K562 (cell line): Measurements from ENCODE around the gene ZNF620. TPM values are rescaled to one million over a fixed set of nuclear protein-coding genes. Genes with fewer than 3 reads are reported as not detected.

Experiments
- CHD1 ChIP-seq: fragments of 200-600 bp; sonication (generic); IDR thresholded peaks from one replicate; pipeline ENCODE4 v1.6.1; 2012; ENCODE audit warnings: mild to moderate bottlenecking, moderate library complexity, low read length, inconsistent platforms
- FOSL1 ChIP-seq: fragments of 200-800 bp; sonication (Bioruptor generic); conservative IDR thresholded peaks from 2 replicates; pipeline ENCODE4 v1.6.1; 2016; ENCODE audit warnings: missing genetic modification characterization, missing compliant biosample characterization
- FOXK2 ChIP-seq, 2 experiments: fragments of 450-650 bp; IDR thresholded peaks in 1 of 2; conservative IDR thresholded peaks in 1 of 2; 2 replicates each; pipeline ENCODE4 v1.6.1; 2016; ENCODE audit warnings: low read depth in 2 of 2, mild to moderate bottlenecking in 1 of 2
- KAT7 ChIP-seq: sonication (generic); formaldehyde crosslinking; IDR thresholded peaks from 2 replicates; pipeline ENCODE4 v1.8.0; 2022; ENCODE audit warnings: missing genetic modification reagents, mild to moderate bottlenecking, borderline replicate concordance
- KLF13 ChIP-seq: fragments of 450-650 bp; IDR thresholded peaks from 2 replicates; pipeline ENCODE4 v1.6.1; 2016; ENCODE audit warnings: missing genetic modification characterization, low read depth, mild to moderate bottlenecking, missing compliant biosample characterization, moderate library complexity, borderline replicate concordance
- MYC ChIP-seq, 2 experiments: fragments of 250-450 bp in 1 of 2; sonication (Bioruptor Pico) in 1 of 2; IDR thresholded peaks; 2 replicates each; pipeline versions ENCODE4 v1.5.1 to v1.6.1; 2012 to 2021; ENCODE audit warnings: low read depth in 2 of 2, borderline replicate concordance in 1 of 2, improper control_type of control experiment in 1 of 2, low read length in 1 of 2, mild to moderate bottlenecking in 1 of 2, moderate library complexity in 1 of 2
- NBN ChIP-seq: fragments of 450-650 bp; IDR thresholded peaks from 2 replicates; pipeline ENCODE4 v1.6.1; 2016; ENCODE audit warnings: low read depth, mild to moderate bottlenecking
- NCOA6 ChIP-seq: fragments of 450-650 bp; IDR thresholded peaks from 2 replicates; pipeline ENCODE4 v1.6.1; 2017; ENCODE audit warnings: mild to moderate bottlenecking
- POLR2B ChIP-seq: fragments of 450-650 bp; IDR thresholded peaks from 2 replicates; pipeline ENCODE4 v1.6.1; 2018; ENCODE audit warnings: low read depth; ENCODE audit not compliant: partially characterized antibody
- SMAD4 ChIP-seq: fragments of 250-450 bp; sonication (Bioruptor Pico); conservative IDR thresholded peaks from 2 replicates; pipeline ENCODE4 v1.8.0; 2021; ENCODE audit warnings: inconsistent platforms, mild to moderate bottlenecking, moderate library complexity
- ZKSCAN3 ChIP-seq: fragments of 250-450 bp; sonication (Bioruptor Pico); IDR thresholded peaks from 2 replicates; pipeline ENCODE4 v1.4.0; 2020
- ZNF232 ChIP-seq: sonication (generic); formaldehyde crosslinking; IDR thresholded peaks from 2 replicates; pipeline ENCODE4 v1.8.0; 2022; ENCODE audit warnings: mild to moderate bottlenecking, missing genetic modification reagents
- ZNF263 ChIP-seq: sonication (generic); formaldehyde crosslinking; IDR thresholded peaks from 2 replicates; pipeline ENCODE4 v1.8.0; 2022; ENCODE audit warnings: mild to moderate bottlenecking, missing genetic modification reagents, borderline replicate concordance
- ZNF551 ChIP-seq: fragments of 250-450 bp; sonication (Bioruptor Pico); IDR thresholded peaks from 2 replicates; pipeline ENCODE4 v1.5.0; 2021; ENCODE audit warnings: mild to moderate bottlenecking, moderate library complexity
- ZNF57 ChIP-seq: fragments of 450-650 bp; formaldehyde crosslinking; IDR thresholded peaks from 2 replicates; pipeline ENCODE4 v1.4.0; 2020; ENCODE audit warnings: mild to moderate bottlenecking, moderate library complexity
- ZSCAN32 ChIP-seq: fragments of 450-650 bp; formaldehyde crosslinking; IDR thresholded peaks from 2 replicates; pipeline ENCODE4 v1.4.0; 2020; ENCODE audit warnings: mild to moderate bottlenecking, moderate library complexity
- polyA plus RNA-seq, 8 experiments: library from polyadenylated mRNA; depleted of rRNA in 4 of 8; stranded (reverse) in 5 of 8; unstranded in 3 of 8; fragments of >200 nt; fragmentation: Nextera tagmentation in 2 of 8; fragmentation: Illumina TruSeq in 1 of 8; extraction: Ambion mirVana in 2 of 8; extraction: Trizol in 1 of 8; gene quantifications; 2 replicates each; pipeline versions ENCODE4 v1.2.1 to v1.2.3, GENCODE V29; 2011 to 2014; ENCODE audit warnings: inconsistent platforms in 1 of 8, missing spikeins in 1 of 8
- total RNA-seq, 7 experiments: library from RNA; depleted of rRNA in 6 of 7; stranded (reverse); fragments of >200 nt in 6 of 7; fragmentation: Illumina TruSeq in 2 of 7; extraction: Trizol in 2 of 7; gene quantifications; 2 replicates each; pipeline versions ENCODE4 v1.2.1 to v1.2.3, GENCODE V29; 2011 to 2021; ENCODE audit warnings: low replicate concordance in 1 of 7
- TF ChIP-seq, protein P1 (sequence below): fragments of 250-450 bp; sonication (Bioruptor Pico); IDR thresholded peaks from 2 replicates; pipeline ENCODE4 v1.5.0; 2020; ENCODE audit warnings: mild to moderate bottlenecking
- TF ChIP-seq, protein P2 (sequence below): fragments of 250-450 bp; sonication (Bioruptor Pico); IDR thresholded peaks from 2 replicates; pipeline ENCODE4 v1.4.0; 2020; ENCODE audit warnings: borderline replicate concordance
- TF ChIP-seq, protein P3 (sequence below): sonication (generic); formaldehyde crosslinking; IDR thresholded peaks from 2 replicates; pipeline ENCODE4 v1.8.0; 2022; ENCODE audit warnings: missing genetic modification reagents, mild to moderate bottlenecking, moderate library complexity, borderline replicate concordance
- TF ChIP-seq, protein P4 (sequence below): fragments of 200-400 bp; formaldehyde crosslinking; IDR thresholded peaks from 2 replicates; pipeline ENCODE4 v1.6.1; 2017; ENCODE audit warnings: mild to moderate bottlenecking, low read depth, low read length, moderate library complexity

ZNF620 gene
- total and polyA plus RNA-seq, 9 of the 15 experiments (the other 6 are each of a cell fraction or from before 2014, with no cell fraction given) = 1.2 to 5.5 (median 3.3) TPM

DNA sequence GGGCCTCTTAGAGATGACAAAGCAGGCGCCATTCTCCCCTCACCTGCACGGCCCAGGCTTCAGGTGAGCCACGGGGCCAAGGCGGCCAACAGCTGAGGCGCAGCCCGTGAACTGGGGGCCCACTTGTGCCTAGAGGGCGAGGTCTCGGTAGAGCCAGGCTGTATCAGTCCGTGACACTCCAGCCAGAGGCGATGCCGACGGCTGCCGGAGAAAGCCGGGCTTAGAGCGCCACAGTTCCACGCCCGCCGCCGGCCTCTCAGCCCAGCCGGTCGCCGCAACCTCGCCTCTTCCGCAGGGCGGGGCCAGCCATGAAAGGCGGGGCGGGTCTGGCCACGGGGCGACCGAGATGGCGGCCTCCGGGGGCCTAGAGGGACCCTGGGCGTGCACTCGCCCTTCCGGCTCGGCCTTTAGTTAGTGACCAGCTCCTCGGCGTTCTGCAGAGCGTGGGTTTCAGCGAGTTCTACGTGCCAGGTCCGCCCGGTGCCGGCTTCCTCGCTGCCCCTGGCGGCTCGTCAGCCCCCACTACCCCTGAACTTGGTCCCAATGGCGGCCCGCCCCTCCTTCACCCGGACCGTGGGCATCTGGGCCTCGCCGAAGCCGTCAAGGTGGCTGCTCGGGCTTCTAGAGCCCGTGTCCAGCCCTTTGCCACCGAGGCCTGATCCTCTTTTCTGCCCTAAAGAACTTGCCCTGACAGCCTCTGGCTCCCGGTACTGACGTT is 18.9 kb downstream of the ZNF620 start, which contains the start of gene ZNF621 (continued):
- TF ChIP-seq KAT7 (peak; percentile 77; the same call in 1 of the 2 replicates), NBN (0 out of 2 replicates have a peak, but pooled peaks have one; percentile 73), FOSL1 (tag) (peak; percentile 45; the same call in 1 of the 2 replicates), FOXK2 (conservative IDR thresholded peaks at IDR 0.05 in 1 of 2, IDR thresholded peaks at IDR 0.05 in 1 of 2; ENCODE audit: low read depth in 2 of 2) (no peak), ZSCAN32 (CRISPR knock-in tag) (peak; percentile 21; the same call in 1 of the 2 replicates), ZNF263 (CRISPR knock-in tag) (peak; percentile 48; the same call in 1 of the 2 replicates), ZNF57 (CRISPR knock-in tag) (peak; percentile 68; the same call in 1 of the 2 replicates), SMAD4 (CRISPR knock-in tag) (peak; percentile 79), NCOA6 (no peak), MYC (IDR thresholded peaks at IDR 0.05; ENCODE audit: low read depth, low read length) (peak; percentile 92), MYC (CRISPR knock-in tag; IDR thresholded peaks at IDR 0.05; ENCODE audit: borderline replicate concordance, low read depth) (peak; percentile 78; the same call in 1 of the 2 replicates), CHD1 (peak; percentile 58), POLR2B (peak; percentile 95), KLF13 (tag) (0 out of 2 replicates have a peak, but pooled peaks have one; percentile 62), ZNF232 (CRISPR knock-in tag) (0 out of 2 replicates have a peak, but pooled peaks have one; percentile 62), ZKSCAN3 (CRISPR knock-in tag) (no peak), ZNF551 (CRISPR knock-in tag) (no peak)
- TF ChIP-seq, protein P1, sequence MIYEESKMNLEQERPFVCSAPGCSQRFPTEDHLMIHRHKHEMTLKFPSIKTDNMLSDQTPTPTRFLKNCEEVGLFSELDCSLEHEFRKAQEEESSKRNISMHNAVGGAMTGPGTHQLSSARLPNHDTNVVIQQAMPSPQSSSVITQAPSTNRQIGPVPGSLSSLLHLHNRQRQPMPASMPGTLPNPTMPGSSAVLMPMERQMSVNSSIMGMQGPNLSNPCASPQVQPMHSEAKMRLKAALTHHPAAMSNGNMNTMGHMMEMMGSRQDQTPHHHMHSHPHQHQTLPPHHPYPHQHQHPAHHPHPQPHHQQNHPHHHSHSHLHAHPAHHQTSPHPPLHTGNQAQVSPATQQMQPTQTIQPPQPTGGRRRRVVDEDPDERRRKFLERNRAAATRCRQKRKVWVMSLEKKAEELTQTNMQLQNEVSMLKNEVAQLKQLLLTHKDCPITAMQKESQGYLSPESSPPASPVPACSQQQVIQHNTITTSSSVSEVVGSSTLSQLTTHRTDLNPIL (CRISPR knock-in tag) = 0 out of 2 replicates have a peak, but pooled peaks have one; percentile 17
- TF ChIP-seq, protein P2, sequence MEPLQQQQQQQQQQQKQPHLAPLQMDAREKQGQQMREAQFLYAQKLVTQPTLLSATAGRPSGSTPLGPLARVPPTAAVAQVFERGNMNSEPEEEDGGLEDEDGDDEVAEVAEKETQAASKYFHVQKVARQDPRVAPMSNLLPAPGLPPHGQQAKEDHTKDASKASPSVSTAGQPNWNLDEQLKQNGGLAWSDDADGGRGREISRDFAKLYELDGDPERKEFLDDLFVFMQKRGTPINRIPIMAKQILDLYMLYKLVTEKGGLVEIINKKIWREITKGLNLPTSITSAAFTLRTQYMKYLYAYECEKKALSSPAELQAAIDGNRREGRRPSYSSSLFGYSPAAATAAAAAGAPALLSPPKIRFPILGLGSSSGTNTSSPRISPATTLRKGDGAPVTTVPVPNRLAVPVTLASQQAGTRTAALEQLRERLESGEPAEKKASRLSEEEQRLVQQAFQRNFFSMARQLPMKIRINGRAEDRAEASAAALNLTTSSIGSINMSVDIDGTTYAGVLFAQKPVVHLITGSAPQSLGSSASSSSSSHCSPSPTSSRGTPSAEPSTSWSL (CRISPR knock-in tag) = 0 out of 2 replicates have a peak, but pooled peaks have one; percentile 67
- TF ChIP-seq, protein P3, sequence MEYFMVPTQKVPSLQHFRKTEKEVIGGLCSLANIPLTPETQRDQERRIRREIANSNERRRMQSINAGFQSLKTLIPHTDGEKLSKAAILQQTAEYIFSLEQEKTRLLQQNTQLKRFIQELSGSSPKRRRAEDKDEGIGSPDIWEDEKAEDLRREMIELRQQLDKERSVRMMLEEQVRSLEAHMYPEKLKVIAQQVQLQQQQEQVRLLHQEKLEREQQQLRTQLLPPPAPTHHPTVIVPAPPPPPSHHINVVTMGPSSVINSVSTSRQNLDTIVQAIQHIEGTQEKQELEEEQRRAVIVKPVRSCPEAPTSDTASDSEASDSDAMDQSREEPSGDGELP (CRISPR knock-in tag) = peak; percentile 97
- TF ChIP-seq, protein P4, sequence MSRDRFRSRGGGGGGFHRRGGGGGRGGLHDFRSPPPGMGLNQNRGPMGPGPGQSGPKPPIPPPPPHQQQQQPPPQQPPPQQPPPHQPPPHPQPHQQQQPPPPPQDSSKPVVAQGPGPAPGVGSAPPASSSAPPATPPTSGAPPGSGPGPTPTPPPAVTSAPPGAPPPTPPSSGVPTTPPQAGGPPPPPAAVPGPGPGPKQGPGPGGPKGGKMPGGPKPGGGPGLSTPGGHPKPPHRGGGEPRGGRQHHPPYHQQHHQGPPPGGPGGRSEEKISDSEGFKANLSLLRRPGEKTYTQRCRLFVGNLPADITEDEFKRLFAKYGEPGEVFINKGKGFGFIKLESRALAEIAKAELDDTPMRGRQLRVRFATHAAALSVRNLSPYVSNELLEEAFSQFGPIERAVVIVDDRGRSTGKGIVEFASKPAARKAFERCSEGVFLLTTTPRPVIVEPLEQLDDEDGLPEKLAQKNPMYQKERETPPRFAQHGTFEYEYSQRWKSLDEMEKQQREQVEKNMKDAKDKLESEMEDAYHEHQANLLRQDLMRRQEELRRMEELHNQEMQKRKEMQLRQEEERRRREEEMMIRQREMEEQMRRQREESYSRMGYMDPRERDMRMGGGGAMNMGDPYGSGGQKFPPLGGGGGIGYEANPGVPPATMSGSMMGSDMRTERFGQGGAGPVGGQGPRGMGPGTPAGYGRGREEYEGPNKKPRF = no peak
